GM12891 (cell line): ENCODE measurements around the gene NDUFA13.

Experiments
- DNase-seq: peaks from one replicate; pipeline ENCODE4 v3.0.0; 2011; ENCODE audit warnings: low spot score; ENCODE audit not compliant: insufficient read length
- FAIRE-seq: peaks from 2 replicates; lab custom pipeline; 2011; peaks lifted over from hg19 to GRCh38; lab: Jason Lieb, UNC
- PAX5 ChIP-seq: IDR thresholded peaks from 2 replicates; pipeline ENCODE4 v1.6.1; 2011; ENCODE audit warnings: low read length, moderate library complexity, mild to moderate bottlenecking; ENCODE audit not compliant: insufficient read depth, severe bottlenecking
- POLR2A ChIP-seq: IDR thresholded peaks from 2 replicates; pipeline ENCODE4 v1.6.1; 2011; ENCODE audit warnings: low read depth, low read length, control low read depth
- POLR2AphosphoS5 ChIP-seq: IDR thresholded peaks from 2 replicates; pipeline ENCODE4 v1.6.1; 2011; ENCODE audit warnings: low read depth, low read length, control low read depth
- POU2F2 ChIP-seq: IDR thresholded peaks from 2 replicates; pipeline ENCODE4 v1.6.1; 2011; ENCODE audit warnings: low read depth, mild to moderate bottlenecking, control low read depth, low read length, moderate library complexity
- SPI1 ChIP-seq: IDR thresholded peaks from 2 replicates; pipeline ENCODE4 v1.6.1; 2011; ENCODE audit warnings: low read depth, low read length, control low read depth
- TAF1 ChIP-seq: IDR thresholded peaks from 2 replicates; pipeline ENCODE4 v1.6.1; 2011; ENCODE audit warnings: low read depth, low read length, control low read depth

NDUFA13 gene

DNA sequence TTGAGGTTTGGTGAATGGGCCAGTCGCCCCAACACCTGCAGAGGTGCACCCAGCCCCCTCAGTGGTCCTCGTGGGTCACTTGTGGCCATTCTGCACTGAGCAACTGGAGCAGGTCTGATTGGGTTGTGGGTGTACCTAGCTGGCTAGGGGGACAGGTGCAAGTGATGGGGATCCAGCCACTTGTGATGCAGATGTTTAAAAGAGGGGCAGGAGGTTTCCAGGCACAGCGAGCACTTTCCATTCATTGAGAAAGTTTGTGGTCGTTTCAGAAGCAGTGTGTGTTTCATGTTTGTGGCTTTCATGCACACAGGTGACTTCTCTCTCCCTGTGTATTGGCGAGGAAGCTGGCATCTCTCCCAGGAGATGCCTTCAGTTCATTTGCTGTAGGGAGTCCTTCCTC lies 35.3 kb upstream of the NDUFA13 start:
- TF ChIP-seq SPI1: no peak
- TF ChIP-seq POU2F2: no peak
- TF ChIP-seq POLR2AphosphoS5: no peak
- TF ChIP-seq PAX5: no peak
- no peak for DNase-seq
- FAIRE-seq: peak; percentile 81

DNA sequence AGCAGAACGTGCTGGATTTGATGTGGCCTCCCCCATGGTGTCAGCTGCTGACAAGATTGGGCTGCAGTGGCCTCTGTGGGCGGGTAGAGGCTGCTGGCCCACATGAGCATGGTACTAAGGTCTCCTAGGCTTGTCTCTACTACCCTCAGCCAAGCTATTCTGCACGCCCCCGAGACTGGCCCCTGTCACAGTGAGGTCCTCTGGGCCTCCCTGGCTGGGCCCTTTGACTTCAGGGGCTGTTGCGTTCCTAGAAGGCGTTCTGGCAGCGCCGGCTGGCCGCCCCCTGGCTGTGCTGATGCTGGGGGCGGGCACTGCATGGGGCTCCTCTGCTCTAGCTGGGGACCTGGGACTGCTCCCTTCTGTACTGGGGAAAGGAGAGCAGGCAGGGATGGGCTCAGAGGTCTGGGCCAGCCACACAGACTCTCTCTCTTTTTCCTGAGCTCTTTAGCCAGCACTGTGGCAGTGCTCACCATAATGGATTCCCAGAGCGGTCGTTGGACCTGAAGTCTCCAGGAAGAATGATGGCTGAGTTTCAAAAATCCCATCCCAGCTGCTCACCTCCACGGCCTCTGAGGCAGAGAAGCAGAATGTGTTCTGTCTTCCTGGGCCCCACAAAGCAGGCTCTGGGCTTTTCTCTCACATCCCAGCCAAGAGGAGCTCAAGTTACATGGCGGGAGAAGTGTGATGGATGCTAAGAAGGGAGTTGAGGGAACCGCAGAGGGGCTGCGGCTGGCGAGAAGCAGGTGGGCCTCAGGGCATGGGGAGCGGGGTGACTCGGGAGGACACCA lies 33.0 kb upstream of the NDUFA13 start:
- FAIRE-seq (no peak), DNase-seq (no peak)
- TF ChIP-seq TAF1 (no peak), SPI1 (no peak), PAX5 (no peak), POU2F2 (no peak), POLR2AphosphoS5 (no peak), POLR2A (no peak)

DNA sequence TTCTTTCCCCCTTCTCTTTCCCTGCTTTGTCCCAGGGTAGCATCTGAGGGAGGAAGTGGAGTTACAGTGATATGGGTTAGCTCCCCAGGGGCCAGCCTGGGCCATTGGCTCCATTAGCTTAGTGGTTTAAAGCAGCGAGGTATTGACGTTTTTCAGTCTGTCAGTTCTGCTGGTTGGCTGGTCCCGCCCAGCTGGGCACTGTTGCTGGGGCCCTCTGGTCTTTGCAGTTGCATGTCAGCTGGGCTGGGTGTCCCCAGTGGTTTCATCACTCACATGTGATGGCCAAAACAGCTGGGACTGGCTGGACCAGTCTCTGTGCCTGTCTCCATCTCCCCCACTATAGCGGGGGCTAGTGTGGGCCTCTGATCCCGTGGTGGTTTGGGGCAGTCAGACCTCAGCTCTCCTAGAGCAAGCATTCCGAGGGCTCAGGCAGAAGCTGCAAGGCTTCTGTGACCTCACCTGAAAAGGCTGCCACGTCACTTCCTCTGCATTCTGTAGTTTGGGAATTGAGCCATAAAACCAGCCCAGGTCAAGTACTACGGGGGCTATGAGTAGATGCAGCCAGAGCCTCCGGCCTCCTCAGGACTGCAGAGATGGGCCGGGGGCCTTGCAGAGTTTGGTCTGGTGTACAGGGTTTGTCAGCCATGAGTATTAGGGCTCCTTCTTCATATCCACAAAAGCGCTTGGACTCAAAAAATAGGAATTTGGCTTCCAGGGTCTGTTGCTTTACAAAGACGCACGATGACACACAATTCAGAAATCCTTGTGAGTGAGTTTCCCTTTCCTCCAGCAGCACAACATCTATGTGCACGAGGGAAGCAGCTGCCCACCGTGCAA lies 30.6 kb upstream of the NDUFA13 start:
- no peak for TF ChIP-seq POLR2AphosphoS5
- TF ChIP-seq PAX5: no peak
- TF ChIP-seq POU2F2: no peak
- 0 out of 2 replicates have a peak, but pooled peaks have one; percentile 15 for TF ChIP-seq SPI1
- TF ChIP-seq TAF1: no peak
- DNase-seq (no peak), FAIRE-seq (no peak)

DNA sequence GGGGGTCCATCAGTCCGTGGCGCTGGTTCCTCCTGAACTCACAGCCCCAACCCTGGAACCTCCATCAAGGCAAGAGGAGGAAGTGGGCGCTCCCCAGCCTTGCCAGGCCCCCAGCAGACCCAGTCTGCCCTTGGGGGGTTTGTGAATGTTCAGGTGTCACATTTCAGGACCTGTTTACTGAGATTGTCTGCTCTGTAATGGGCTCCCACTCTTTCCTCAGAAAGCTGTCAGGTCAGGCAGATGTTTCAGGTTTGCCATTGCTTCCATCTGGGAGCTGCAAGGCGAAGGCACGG lies 30.1 kb upstream of the NDUFA13 start:
- DNase-seq (no peak), FAIRE-seq (no peak)
- no peak for TF ChIP-seq POLR2A
- no peak for TF ChIP-seq POLR2AphosphoS5
- no peak for TF ChIP-seq SPI1
- TF ChIP-seq TAF1: no peak
- TF ChIP-seq POU2F2: no peak
- TF ChIP-seq PAX5: no peak

DNA sequence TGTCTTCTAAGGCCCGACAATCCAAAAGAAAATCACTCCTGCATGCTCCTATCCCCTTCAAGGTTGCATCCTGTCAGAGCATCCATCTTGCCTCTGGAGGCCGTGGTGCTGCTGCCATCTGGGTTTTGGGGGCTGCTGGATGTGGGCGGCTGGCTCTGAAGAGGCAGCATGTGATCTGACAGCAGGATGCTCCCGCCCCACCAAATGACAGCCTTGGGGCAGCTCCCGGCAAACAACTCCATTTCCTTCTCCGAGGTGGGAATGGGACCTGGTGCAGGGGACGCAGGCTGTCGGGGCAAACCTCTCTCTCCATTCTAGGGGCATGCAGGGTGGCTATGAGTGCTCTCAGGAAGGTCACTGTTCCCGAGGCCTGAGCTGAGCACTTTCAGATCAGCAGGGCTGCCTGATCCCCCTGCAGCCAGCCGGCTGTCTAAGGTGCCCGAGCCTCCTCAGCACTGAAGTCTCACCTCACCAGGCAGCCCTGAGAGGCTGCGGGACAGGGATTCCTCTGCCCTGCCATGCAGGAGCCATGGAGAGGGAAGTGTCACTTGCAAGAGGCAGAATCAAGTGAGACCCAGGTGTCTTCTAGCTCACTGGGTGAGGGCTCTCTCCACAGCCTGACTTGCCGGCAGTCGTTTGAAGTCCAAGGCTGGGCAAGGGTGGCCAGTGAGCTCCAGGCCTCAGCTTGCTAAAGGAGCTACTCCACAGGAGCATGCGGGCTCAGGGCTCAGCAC lies 29.5 kb upstream of the NDUFA13 start:
- no peak for DNase-seq
- TF ChIP-seq POLR2A (0 out of 2 replicates have a peak, but pooled peaks have one; percentile 25), TAF1 (no peak)
- no peak for FAIRE-seq

DNA sequence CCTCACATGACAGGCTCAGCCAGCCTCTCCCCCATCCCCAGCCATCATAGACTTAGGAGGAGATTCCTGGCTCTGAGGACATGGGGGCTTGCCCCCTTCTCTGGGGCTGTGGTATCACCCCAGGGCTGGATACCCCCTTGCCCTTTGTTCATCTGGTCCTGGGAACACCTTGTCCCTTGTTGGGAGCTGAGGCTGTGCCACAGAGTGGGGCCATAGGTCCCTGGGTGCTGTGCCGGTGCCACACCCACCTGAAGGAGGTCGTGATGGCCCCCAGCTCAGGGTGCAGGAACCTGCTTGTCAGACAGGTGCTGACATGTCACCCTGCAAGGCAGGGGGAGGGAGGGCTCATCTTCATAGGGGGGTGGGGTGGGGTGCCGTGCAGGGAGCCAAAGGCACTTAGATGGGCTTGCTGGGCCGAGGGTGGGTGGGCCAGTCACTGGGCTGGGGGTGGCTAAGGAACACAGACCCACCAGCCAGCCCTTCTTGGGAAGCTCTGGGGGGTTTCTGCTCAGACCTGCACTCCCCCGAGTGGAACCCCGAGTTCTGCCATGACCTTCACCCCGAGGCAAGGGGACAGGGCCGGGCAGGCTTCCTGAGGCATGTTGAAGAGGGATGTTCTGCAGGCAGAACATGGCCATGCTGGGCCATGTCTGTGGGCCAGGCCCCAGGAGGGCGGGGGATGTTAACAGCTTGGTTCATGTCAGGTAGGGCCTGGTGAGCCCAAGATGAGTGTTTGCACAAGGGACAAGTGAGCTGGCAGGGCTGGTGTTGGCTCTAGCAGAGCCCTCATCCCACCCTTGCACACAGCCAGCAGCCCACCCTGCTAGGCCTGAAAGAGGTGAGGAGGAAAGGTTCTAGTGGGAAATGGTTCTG lies 28.7 kb upstream of the NDUFA13 start:
- no peak for DNase-seq
- no peak for FAIRE-seq
- TF ChIP-seq POLR2A (0 out of 2 replicates have a peak, but pooled peaks have one; percentile 25), TAF1 (no peak)

DNA sequence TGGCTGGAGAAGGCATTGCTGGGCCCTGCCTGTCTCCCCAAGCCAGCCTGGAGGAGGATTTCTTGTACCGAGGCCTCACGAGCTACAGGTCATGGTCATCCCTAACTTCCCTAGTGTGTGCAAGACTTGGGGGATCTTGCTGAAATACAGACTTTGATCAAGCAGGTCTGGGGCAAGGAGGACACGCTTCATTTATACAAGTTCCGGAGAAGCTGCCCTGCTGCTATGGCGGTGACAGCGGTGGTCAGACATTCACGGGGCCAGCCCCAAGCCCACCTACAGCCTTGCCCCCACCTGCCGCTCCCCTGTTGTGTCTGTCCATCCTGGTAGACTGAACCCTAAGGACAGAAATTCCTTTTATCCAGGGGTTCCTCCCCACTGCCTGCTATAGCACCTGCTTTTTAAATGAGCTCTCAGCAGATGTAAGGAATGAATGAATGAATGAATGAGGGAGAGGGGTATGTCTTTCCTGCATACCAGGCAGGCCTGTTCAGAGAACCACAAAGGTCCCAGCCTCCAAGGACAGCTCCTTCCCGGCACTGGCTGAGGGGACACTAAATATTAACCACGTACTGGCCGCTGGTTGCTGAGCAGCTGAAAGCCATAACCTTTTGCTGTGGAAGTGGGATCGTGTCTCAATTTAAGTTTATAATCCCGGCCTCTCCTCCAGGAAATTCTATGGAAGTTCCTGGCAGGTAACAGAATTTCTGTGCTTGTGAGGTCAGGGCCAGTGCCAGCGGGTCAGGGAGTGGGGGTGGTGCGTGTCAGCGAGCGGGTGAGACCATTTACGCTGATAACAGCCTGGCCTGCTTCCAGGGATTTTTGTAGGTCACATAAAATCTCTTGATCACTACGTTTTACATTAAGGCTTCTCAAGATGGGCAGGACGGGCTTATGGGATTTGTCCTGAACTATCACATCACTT lies 27.8 kb upstream of the NDUFA13 start:
- no peak for DNase-seq
- TF ChIP-seq SPI1 (no peak), POLR2AphosphoS5 (no peak), POU2F2 (no peak), POLR2A (no peak), TAF1 (no peak), PAX5 (no peak)
- FAIRE-seq: peak; percentile 26

DNA sequence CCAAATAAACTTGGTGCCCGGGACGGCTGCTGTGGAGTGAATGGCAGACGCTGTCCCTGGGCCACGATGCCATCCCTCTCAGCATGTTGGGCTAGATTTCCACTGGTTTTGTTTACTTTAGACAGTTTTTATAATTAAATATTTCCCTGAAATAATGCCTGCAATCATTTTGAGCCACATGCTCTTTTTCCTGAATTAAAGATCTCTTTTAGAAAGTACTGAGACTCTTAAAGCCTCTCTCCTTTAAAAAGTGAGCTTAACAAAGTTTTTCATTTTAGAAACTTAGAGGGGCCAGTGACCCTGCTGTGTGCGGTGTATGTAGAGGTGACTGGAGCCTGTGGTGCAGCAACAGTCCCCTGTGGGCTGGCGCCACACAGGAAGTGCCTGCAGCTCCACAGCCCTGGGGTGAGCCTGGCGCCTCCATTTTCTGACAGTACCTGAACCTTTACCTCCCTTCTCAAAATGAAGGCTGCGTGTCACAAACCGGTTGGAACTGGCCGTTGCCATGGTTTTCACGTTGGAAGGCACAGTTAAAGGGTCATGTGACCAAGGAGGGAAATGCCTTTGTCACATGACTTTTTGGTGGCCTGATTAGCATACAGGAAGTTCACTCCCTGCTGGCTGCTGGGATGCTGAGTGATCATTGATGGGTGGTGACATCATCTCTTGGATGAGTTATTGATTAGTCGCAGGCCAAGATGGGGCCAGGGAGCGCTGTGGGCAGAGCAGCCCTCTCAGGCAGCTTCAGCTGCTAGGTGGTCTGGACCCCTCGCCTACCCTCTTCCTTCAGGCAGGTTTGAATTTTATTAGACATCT lies 26.9 kb upstream of the NDUFA13 start:
- TF ChIP-seq POLR2AphosphoS5: no peak
- peak; percentile 37; the same call in 1 of the 2 replicates for TF ChIP-seq TAF1
- peak; percentile 92 for TF ChIP-seq POU2F2
- TF ChIP-seq POLR2A: no peak
- TF ChIP-seq SPI1: peak; percentile 53
- peak; percentile 65 for DNase-seq
- peak; percentile 98 for FAIRE-seq
